Measurements from ENCODE around the gene DTL.

Gene DTL

GRCh38 chr1:212062832-212063438 lies 27.4 kb downstream of the DTL start:
- Histone ChIP-seq H3K27me3 (ENCODE audit: control insufficient read depth, insufficient read depth, low read length) (no peaks in the 10 kb centered on the region), H3K9me3 (ENCODE audit: control insufficient read depth, insufficient read depth, low read length) (no peaks in the 10 kb centered on the region), H3K4me3 (ENCODE audit: low read length) (no peak overlapping the region), H3K4me1 (ENCODE audit: control insufficient read depth, insufficient read depth, low read length) (no peaks in the 10 kb centered on the region), H3K36me3 (ENCODE audit: control insufficient read depth, insufficient read depth, low read length) (peaks cover 9% of the 10 kb centered on the region; the same call in 1 of the 2 replicates), H3K27ac (ENCODE audit: low read length) (no peak overlapping the region)
- DNase-seq (ENCODE audit: low read depth, low spot score) = no peak
- no CpG with 5 or more reads among the region's 5 CpGs for WGBS (ENCODE audit: insufficient coverage, insufficient read length)

- H3K36me3 ChIP-seq (ENCODE audit: control insufficient read depth, insufficient read depth, low read length) = peaks cover 14% of the 10 kb centered on the region; the same call in 1 of the 2 replicates
- no peak for DNase-seq (ENCODE audit: low read depth, low spot score)
- H3K27me3 ChIP-seq (ENCODE audit: control insufficient read depth, insufficient read depth, low read length) = no peaks in the 10 kb centered on the region
- H3K27ac ChIP-seq (ENCODE audit: low read length) = no peak overlapping the region
- H3K4me3 ChIP-seq (ENCODE audit: low read length) = no peak overlapping the region
- no CpG with 5 or more reads among the region's 3 CpGs for WGBS (ENCODE audit: insufficient coverage, insufficient read length)
- H3K4me1 ChIP-seq (ENCODE audit: control insufficient read depth, insufficient read depth, low read length) = no peaks in the 10 kb centered on the region
- no peaks in the 10 kb centered on the region for H3K9me3 ChIP-seq (ENCODE audit: control insufficient read depth, insufficient read depth, low read length)
Measured at GRCh38 chr1:212067787-212068186, 32.2 kb downstream of the DTL start.

- no peak for DNase-seq (ENCODE audit: low read depth, low spot score)
- Histone ChIP-seq H3K27ac (ENCODE audit: low read length) (no peak overlapping the region), H3K36me3 (ENCODE audit: control insufficient read depth, insufficient read depth, low read length) (peaks cover 10% of the 10 kb centered on the region; the same call in 1 of the 2 replicates), H3K4me1 (ENCODE audit: control insufficient read depth, insufficient read depth, low read length) (no peaks in the 10 kb centered on the region), H3K27me3 (ENCODE audit: control insufficient read depth, insufficient read depth, low read length) (no peaks in the 10 kb centered on the region), H3K9me3 (ENCODE audit: control insufficient read depth, insufficient read depth, low read length) (no peaks in the 10 kb centered on the region), H3K4me3 (ENCODE audit: low read length) (no peak overlapping the region)
Measured at GRCh38 chr1:212070720-212071302, 35.3 kb downstream of the DTL start.

GRCh38 chr1:212072047-212072446 lies 36.5 kb downstream of the DTL start:
- Histone ChIP-seq H3K9me3 (ENCODE audit: control insufficient read depth, insufficient read depth, low read length) (no peaks in the 10 kb centered on the region), H3K36me3 (ENCODE audit: control insufficient read depth, insufficient read depth, low read length) (peaks cover 5% of the 10 kb centered on the region; the same call in 1 of the 2 replicates), H3K4me1 (ENCODE audit: control insufficient read depth, insufficient read depth, low read length) (no peaks in the 10 kb centered on the region), H3K4me3 (ENCODE audit: low read length) (no peak overlapping the region), H3K27ac (ENCODE audit: low read length) (no peak overlapping the region), H3K27me3 (ENCODE audit: control insufficient read depth, insufficient read depth, low read length) (no peaks in the 10 kb centered on the region)
- DNase-seq (ENCODE audit: low read depth, low spot score) = no peak
- no CpG with 5 or more reads among the region's 1 CpG for WGBS (ENCODE audit: insufficient coverage, insufficient read length)

GRCh38 chr1:212073490-212073889 lies 37.9 kb downstream of the DTL start:
- Histone ChIP-seq H3K36me3 (ENCODE audit: control insufficient read depth, insufficient read depth, low read length) (peaks cover 5% of the 10 kb centered on the region; the same call in 1 of the 2 replicates), H3K4me3 (ENCODE audit: low read length) (no peak overlapping the region), H3K4me1 (ENCODE audit: control insufficient read depth, insufficient read depth, low read length) (no peaks in the 10 kb centered on the region), H3K27me3 (ENCODE audit: control insufficient read depth, insufficient read depth, low read length) (no peaks in the 10 kb centered on the region), H3K9me3 (ENCODE audit: control insufficient read depth, insufficient read depth, low read length) (no peaks in the 10 kb centered on the region), H3K27ac (ENCODE audit: low read length) (no peak overlapping the region)
- no CpG with 5 or more reads among the region's 1 CpG for WGBS (ENCODE audit: insufficient coverage, insufficient read length)
- no peak for DNase-seq (ENCODE audit: low read depth, low spot score)

GRCh38 chr1:212074313-212074712 lies 38.8 kb downstream of the DTL start:
- H3K27me3 ChIP-seq (ENCODE audit: control insufficient read depth, insufficient read depth, low read length) = no peaks in the 10 kb centered on the region
- DNase-seq (ENCODE audit: low read depth, low spot score) = no peak
- H3K9me3 ChIP-seq (ENCODE audit: control insufficient read depth, insufficient read depth, low read length) = no peaks in the 10 kb centered on the region
- no peaks in the 10 kb centered on the region for H3K4me1 ChIP-seq (ENCODE audit: control insufficient read depth, insufficient read depth, low read length)
- H3K27ac ChIP-seq (ENCODE audit: low read length) = no peak overlapping the region
- H3K4me3 ChIP-seq (ENCODE audit: low read length) = no peak overlapping the region
- H3K36me3 ChIP-seq (ENCODE audit: control insufficient read depth, insufficient read depth, low read length) = peaks cover 5% of the 10 kb centered on the region; the same call in 1 of the 2 replicates
- no CpG with 5 or more reads among the region's 3 CpGs for WGBS (ENCODE audit: insufficient coverage, insufficient read length)

- WGBS (ENCODE audit: insufficient coverage, insufficient read length) = no CpG with 5 or more reads among the region's 3 CpGs
- Histone ChIP-seq H3K36me3 (ENCODE audit: control insufficient read depth, insufficient read depth, low read length) (peaks cover 5% of the 10 kb centered on the region; the same call in 1 of the 2 replicates), H3K9me3 (ENCODE audit: control insufficient read depth, insufficient read depth, low read length) (no peaks in the 10 kb centered on the region), H3K4me3 (ENCODE audit: low read length) (no peak overlapping the region), H3K4me1 (ENCODE audit: control insufficient read depth, insufficient read depth, low read length) (no peaks in the 10 kb centered on the region), H3K27ac (ENCODE audit: low read length) (no peak overlapping the region), H3K27me3 (ENCODE audit: control insufficient read depth, insufficient read depth, low read length) (no peaks in the 10 kb centered on the region)
- DNase-seq (ENCODE audit: low read depth, low spot score) = no peak
Measured at GRCh38 chr1:212074856-212075255, 39.3 kb downstream of the DTL start.

GRCh38 chr1:212077028-212077427 lies 41.5 kb downstream of the DTL start:
- no CpG with 5 or more reads among the region's 2 CpGs for WGBS (ENCODE audit: insufficient coverage, insufficient read length)
- DNase-seq (ENCODE audit: low read depth, low spot score) = no peak
- Histone ChIP-seq H3K36me3 (ENCODE audit: control insufficient read depth, insufficient read depth, low read length) (peaks cover 9% of the 10 kb centered on the region; the same call in 1 of the 2 replicates), H3K27me3 (ENCODE audit: control insufficient read depth, insufficient read depth, low read length) (no peaks in the 10 kb centered on the region), H3K4me1 (ENCODE audit: control insufficient read depth, insufficient read depth, low read length) (no peaks in the 10 kb centered on the region), H3K4me3 (ENCODE audit: low read length) (no peak overlapping the region), H3K27ac (ENCODE audit: low read length) (no peak overlapping the region), H3K9me3 (ENCODE audit: control insufficient read depth, insufficient read depth, low read length) (no peaks in the 10 kb centered on the region)

GRCh38 chr1:212078826-212079225 lies 43.3 kb downstream of the DTL start:
- no peak for DNase-seq (ENCODE audit: low read depth, low spot score)
- Histone ChIP-seq H3K4me3 (ENCODE audit: low read length) (no peak overlapping the region), H3K27ac (ENCODE audit: low read length) (no peak overlapping the region), H3K27me3 (ENCODE audit: control insufficient read depth, insufficient read depth, low read length) (no peaks in the 10 kb centered on the region), H3K4me1 (ENCODE audit: control insufficient read depth, insufficient read depth, low read length) (no peaks in the 10 kb centered on the region), H3K9me3 (ENCODE audit: control insufficient read depth, insufficient read depth, low read length) (no peaks in the 10 kb centered on the region), H3K36me3 (ENCODE audit: control insufficient read depth, insufficient read depth, low read length) (peaks cover 11% of the 10 kb centered on the region; the same call in 1 of the 2 replicates)
- no CpG with 5 or more reads among the region's 2 CpGs for WGBS (ENCODE audit: insufficient coverage, insufficient read length)

- Histone ChIP-seq H3K9me3 (ENCODE audit: control insufficient read depth, insufficient read depth, low read length) (no peaks in the 10 kb centered on the region), H3K4me3 (ENCODE audit: low read length) (no peak overlapping the region), H3K4me1 (ENCODE audit: control insufficient read depth, insufficient read depth, low read length) (no peaks in the 10 kb centered on the region), H3K36me3 (ENCODE audit: control insufficient read depth, insufficient read depth, low read length) (peaks cover 11% of the 10 kb centered on the region; the same call in 1 of the 2 replicates), H3K27ac (ENCODE audit: low read length) (no peak overlapping the region), H3K27me3 (ENCODE audit: control insufficient read depth, insufficient read depth, low read length) (no peaks in the 10 kb centered on the region)
- no CpG with 5 or more reads among the region's 2 CpGs for WGBS (ENCODE audit: insufficient coverage, insufficient read length)
- no peak for DNase-seq (ENCODE audit: low read depth, low spot score)
Measured at GRCh38 chr1:212082765-212083406, 47.3 kb downstream of the DTL start.

Data from iPS DF 6.9 (cell line).